ENCODE results near the gene WIF1.

Gene WIF1

GRCh38 chr12:65099182-65099581, 21.9 kb downstream of the WIF1 start:
- DNase-seq, result no peak
- H3K4me1 Mint-ChIP-seq (ENCODE audit: low read depth in 2 of 2), result no peaks in the 10 kb centered on the region
- H3K36me3 Mint-ChIP-seq (ENCODE audit: insufficient read depth), result no peaks in the 10 kb centered on the region
- H3K9me3 Mint-ChIP-seq, result no peaks in the 10 kb centered on the region
- peaks cover 44 to 63% of the 10 kb centered on the region in 2 donors for H3K27me3 Mint-ChIP-seq
- no peak overlapping the region for H3K27ac Mint-ChIP-seq
- H3K4me3 Mint-ChIP-seq, result no peak overlapping the region
- ATAC-seq (replicated peaks), result no peak

- Mint-ChIP-seq H3K36me3 (ENCODE audit: insufficient read depth) (no peaks in the 10 kb centered on the region), H3K4me1 (ENCODE audit: low read depth in 2 of 2) (no peaks in the 10 kb centered on the region), H3K4me3 (no peak overlapping the region), H3K9me3 (no peaks in the 10 kb centered on the region), H3K27ac (no peak overlapping the region), H3K27me3 (peaks cover 49 to 63% of the 10 kb centered on the region in 2 donors)
- ATAC-seq (replicated peaks), result no peak
- DNase-seq, result no peak
These were observed 22.7 kb downstream of the WIF1 start for GRCh38 chr12:65098364-65098763.

- H3K36me3 Mint-ChIP-seq (ENCODE audit: insufficient read depth), result no peaks in the 10 kb centered on the region
- no peak overlapping the region for H3K27ac Mint-ChIP-seq
- no peaks in the 10 kb centered on the region for H3K9me3 Mint-ChIP-seq
- no peak overlapping the region for H3K4me3 Mint-ChIP-seq
- ATAC-seq (replicated peaks), result no peak
- DNase-seq, result no peak
- H3K27me3 Mint-ChIP-seq, result peaks cover 53 to 63% of the 10 kb centered on the region in 2 donors
- H3K4me1 Mint-ChIP-seq (ENCODE audit: low read depth in 2 of 2), result no peaks in the 10 kb centered on the region
These were observed 26.4 kb downstream of the WIF1 start for GRCh38 chr12:65094722-65095121.

- Mint-ChIP-seq H3K27ac (no peak overlapping the region), H3K36me3 (ENCODE audit: insufficient read depth) (no peaks in the 10 kb centered on the region), H3K4me3 (no peak overlapping the region), H3K27me3 (peaks cover 42 to 52% of the 10 kb centered on the region in 2 donors), H3K9me3 (no peaks in the 10 kb centered on the region), H3K4me1 (ENCODE audit: low read depth in 2 of 2) (no peaks in the 10 kb centered on the region)
- ATAC-seq (replicated peaks) (no peak), DNase-seq (no peak)
These were observed 27.5 kb downstream of the WIF1 start for GRCh38 chr12:65093606-65094005.

GRCh38 chr12:65090461-65090860, 30.6 kb downstream of the WIF1 start:
- Mint-ChIP-seq H3K27ac (no peak overlapping the region), H3K36me3 (ENCODE audit: insufficient read depth) (no peaks in the 10 kb centered on the region), H3K4me1 (ENCODE audit: low read depth in 2 of 2) (no peaks in the 10 kb centered on the region), H3K27me3 (peaks cover 26 to 29% of the 10 kb centered on the region in 2 donors), H3K4me3 (no peak overlapping the region), H3K9me3 (no peaks in the 10 kb centered on the region)
- ATAC-seq (replicated peaks) (no peak), DNase-seq (no peak)

- Mint-ChIP-seq H3K27me3 (peaks cover 15 to 30% of the 10 kb centered on the region in 2 donors), H3K9me3 (no peaks in the 10 kb centered on the region)
These were observed 34.9 kb downstream of the WIF1 start for GRCh38 chr12:65086236-65086635.

GRCh38 chr12:65084579-65084978, 36.5 kb downstream of the WIF1 start:
- Mint-ChIP-seq H3K4me1 (ENCODE audit: low read depth in 2 of 2) (no peaks in the 10 kb centered on the region), H3K36me3 (ENCODE audit: insufficient read depth) (no peaks in the 10 kb centered on the region), H3K27ac (no peak overlapping the region), H3K27me3 (peaks cover 15 to 30% of the 10 kb centered on the region in 2 donors), H3K9me3 (no peaks in the 10 kb centered on the region), H3K4me3 (no peak overlapping the region)
- ATAC-seq (replicated peaks) (no peak), DNase-seq (no peak)

More at GRCh38 chr12:65086236-65086635, 34.9 kb downstream of the WIF1 start:
- no peak overlapping the region for H3K27ac Mint-ChIP-seq
- H3K4me3 Mint-ChIP-seq, result no peak overlapping the region
- H3K4me1 Mint-ChIP-seq (ENCODE audit: low read depth in 2 of 2), result no peaks in the 10 kb centered on the region
- DNase-seq (no peak), ATAC-seq (replicated peaks) (no peak)
- no peaks in the 10 kb centered on the region for H3K36me3 Mint-ChIP-seq (ENCODE audit: insufficient read depth)

- Mint-ChIP-seq H3K4me1 (ENCODE audit: low read depth in 2 of 2) (no peaks in the 10 kb centered on the region), H3K27ac (no peak overlapping the region), H3K36me3 (ENCODE audit: insufficient read depth) (no peaks in the 10 kb centered on the region), H3K9me3 (no peaks in the 10 kb centered on the region), H3K4me3 (no peak overlapping the region), H3K27me3 (peaks cover 22 to 35% of the 10 kb centered on the region in 2 donors)
- DNase-seq (no peak), ATAC-seq (replicated peaks) (no peak)
These were observed 37.5 kb downstream of the WIF1 start for GRCh38 chr12:65083581-65083980.

GRCh38 chr12:65082406-65082805, 38.7 kb downstream of the WIF1 start:
- no peak overlapping the region for H3K4me3 Mint-ChIP-seq
- ATAC-seq (replicated peaks), result no peak
- no peaks in the 10 kb centered on the region for H3K36me3 Mint-ChIP-seq (ENCODE audit: insufficient read depth)
- DNase-seq, result no peak
- H3K9me3 Mint-ChIP-seq, result no peaks in the 10 kb centered on the region
- H3K27ac Mint-ChIP-seq, result no peak overlapping the region
- H3K27me3 Mint-ChIP-seq, result peaks cover 31 to 41% of the 10 kb centered on the region in 2 donors
- no peaks in the 10 kb centered on the region for H3K4me1 Mint-ChIP-seq (ENCODE audit: low read depth in 2 of 2)

GRCh38 chr12:65081496-65081895, 39.6 kb downstream of the WIF1 start:
- H3K4me3 Mint-ChIP-seq, result no peak overlapping the region
- H3K9me3 Mint-ChIP-seq, result no peaks in the 10 kb centered on the region
- no peaks in the 10 kb centered on the region for H3K36me3 Mint-ChIP-seq (ENCODE audit: insufficient read depth)
- no peak overlapping the region for H3K27ac Mint-ChIP-seq
- no peak for DNase-seq
- H3K4me1 Mint-ChIP-seq (ENCODE audit: low read depth in 2 of 2), result no peaks in the 10 kb centered on the region
- peaks cover 36 to 40% of the 10 kb centered on the region in 2 donors for H3K27me3 Mint-ChIP-seq
- ATAC-seq (replicated peaks), result no peak

GRCh38 chr12:65074932-65075331, 46.2 kb downstream of the WIF1 start:
- DNase-seq, result no peak
- H3K9me3 Mint-ChIP-seq, result no peaks in the 10 kb centered on the region
- H3K36me3 Mint-ChIP-seq (ENCODE audit: insufficient read depth), result no peaks in the 10 kb centered on the region
- no peaks in the 10 kb centered on the region for H3K4me1 Mint-ChIP-seq (ENCODE audit: low read depth in 2 of 2)
- H3K27me3 Mint-ChIP-seq, result peaks cover 27 to 33% of the 10 kb centered on the region in 2 donors
- H3K27ac Mint-ChIP-seq, result no peak overlapping the region
- H3K4me3 Mint-ChIP-seq, result no peak overlapping the region
- no peak for ATAC-seq (replicated peaks)

- no peaks in the 10 kb centered on the region for H3K4me1 Mint-ChIP-seq (ENCODE audit: low read depth in 2 of 2)
- H3K4me3 Mint-ChIP-seq, result no peak overlapping the region
- DNase-seq, result no peak
- no peak overlapping the region for H3K27ac Mint-ChIP-seq
- no peaks in the 10 kb centered on the region for H3K9me3 Mint-ChIP-seq
- H3K27me3 Mint-ChIP-seq, result peaks cover 35 to 36% of the 10 kb centered on the region in 2 donors
- H3K36me3 Mint-ChIP-seq (ENCODE audit: insufficient read depth), result no peaks in the 10 kb centered on the region
- no peak for ATAC-seq (replicated peaks)
These were observed 51.8 kb downstream of the WIF1 start for GRCh38 chr12:65069336-65069735.

- Mint-ChIP-seq H3K36me3 (ENCODE audit: insufficient read depth) (no peaks in the 10 kb centered on the region), H3K27me3 (peaks cover 33 to 42% of the 10 kb centered on the region in 2 donors), H3K27ac (no peak overlapping the region), H3K4me3 (no peak overlapping the region), H3K4me1 (ENCODE audit: low read depth in 2 of 2) (no peaks in the 10 kb centered on the region), H3K9me3 (no peaks in the 10 kb centered on the region)
- ATAC-seq (replicated peaks) (no peak), DNase-seq (no peak)
These were observed 53.7 kb downstream of the WIF1 start for GRCh38 chr12:65067383-65067782.

GRCh38 chr12:65055859-65056258, 65.2 kb downstream of the WIF1 start:
- DNase-seq (no peak), ATAC-seq (replicated peaks) (no peak)
- H3K27ac Mint-ChIP-seq, result no peak overlapping the region
- H3K27me3 Mint-ChIP-seq, result peaks cover 33 to 43% of the 10 kb centered on the region in 2 donors
- no peaks in the 10 kb centered on the region for H3K36me3 Mint-ChIP-seq (ENCODE audit: insufficient read depth)
- H3K4me3 Mint-ChIP-seq, result no peak overlapping the region
- no peaks in the 10 kb centered on the region for H3K4me1 Mint-ChIP-seq (ENCODE audit: low read depth in 2 of 2)
- no peaks in the 10 kb centered on the region for H3K9me3 Mint-ChIP-seq

GRCh38 chr12:65051218-65051617, 69.9 kb downstream of the WIF1 start:
- ATAC-seq (replicated peaks) (no peak), DNase-seq (no peak)
- no peaks in the 10 kb centered on the region for H3K9me3 Mint-ChIP-seq
- H3K4me1 Mint-ChIP-seq (ENCODE audit: low read depth in 2 of 2), result no peaks in the 10 kb centered on the region
- H3K36me3 Mint-ChIP-seq (ENCODE audit: insufficient read depth), result no peaks in the 10 kb centered on the region
- H3K27ac Mint-ChIP-seq, result no peak overlapping the region
- no peak overlapping the region for H3K4me3 Mint-ChIP-seq
- H3K27me3 Mint-ChIP-seq, result peaks cover 14 to 33% of the 10 kb centered on the region in 2 donors
